ENCODE measurements around the gene NOL3. TPM values are rescaled to one million over a fixed set of nuclear protein-coding genes. Genes with fewer than 3 reads are reported as not detected.

The NOL3 gene
- total RNA-seq, 1 experiment from 2014 or later: 5.6 TPM

GRCh38 chr16:67179421-67180080 is 9.2 kb downstream of the NOL3 start:
- Histone ChIP-seq H3K4me2 (ENCODE audit: insufficient read depth, insufficient read length, low read length) (no peak overlapping the region), H3K4me1 (ENCODE audit: insufficient read depth, low read length) (peaks cover 2% of the 10 kb centered on the region; the same call in 1 of the 2 replicates), H3K79me2 (ENCODE audit: insufficient read depth, low read length) (no peaks in the 10 kb centered on the region), H3K79me1 (ENCODE audit: insufficient read depth, low read depth, low read length, poor library complexity, severe bottlenecking) (no peaks in the 10 kb centered on the region), H2BK5ac (ENCODE audit: insufficient read length, low read length) (no peak overlapping the region), H2AFZ (ENCODE audit: low read length) (no peak overlapping the region), H3K23me2 (ENCODE audit: insufficient read length, low read depth, low read length, poor library complexity, severe bottlenecking) (peaks cover 19% of the 10 kb centered on the region), H4K20me1 (ENCODE audit: control insufficient read depth, insufficient read depth, insufficient read length) (no peaks in the 10 kb centered on the region), H3K14ac (ENCODE audit: insufficient read depth, low read length) (no peak overlapping the region), H2BK20ac (ENCODE audit: low read depth, low read length, poor library complexity, severe bottlenecking) (no peak overlapping the region), H4K8ac (replicated peaks; ENCODE audit: insufficient read length, low read depth, low read length) (no peak overlapping the region), H3K23ac (ENCODE audit: insufficient read length, low read depth, low read length) (no peak overlapping the region), H2BK12ac (ENCODE audit: insufficient read length, low read depth, low read length) (no peak overlapping the region), H3K27me3 (ENCODE audit: insufficient read depth, low read length) (peaks cover 10% of the 10 kb centered on the region; the same call in 1 of the 2 replicates), H3K27ac (ENCODE audit: insufficient read length, low read depth, low read length) (no peak overlapping the region), H3T11ph (ENCODE audit: low read length) (no peak overlapping the region), H3K9ac (ENCODE audit: extremely low read depth, insufficient read length, low read length) (no peak overlapping the region), H3K4ac (ENCODE audit: low read depth, low read length) (no peak overlapping the region), H4K91ac (ENCODE audit: insufficient read length, low read depth, low read length) (no peak overlapping the region), H3K18ac (ENCODE audit: insufficient read length, low read depth, low read length) (no peak overlapping the region), H2BK120ac (ENCODE audit: low read depth, low read length, poor library complexity, severe bottlenecking) (no peak overlapping the region), H2AK5ac (ENCODE audit: insufficient read length, low read length) (no peak overlapping the region), H3K56ac (ENCODE audit: insufficient read length, low read depth, low read length) (no peak overlapping the region), H4K5ac (ENCODE audit: insufficient read length, low read depth, low read length) (no peak overlapping the region), H2BK15ac (ENCODE audit: low read depth, low read length) (no peak overlapping the region), H3K9me3 (ENCODE audit: control insufficient read depth, low read depth, low read length) (no peaks in the 10 kb centered on the region)
- peak; percentile 63 for DNase-seq
- Mint-ChIP-seq H3K4me1 (peaks cover 14 to 15% of the 10 kb centered on the region in 2 experiments), H3K36me3 (ENCODE audit: insufficient read depth in 1 of 3, low read depth in 3 of 3) (peaks cover 0 to 7% (median 4%) of the 10 kb centered on the region in 3 experiments; a peak in 2 of 7 replicates), H3K9me3 (no peaks in the 10 kb centered on the region), H3K4me3 (peak overlapping the region in 1 of 2 experiments; percentile 39; a peak in 2 of 5 replicates), H3K27ac (no peak overlapping the region), H3K27me3 (ENCODE audit: low read depth) (peaks cover 37% of the 10 kb centered on the region)
- WGBS (ENCODE audit: extremely low coverage, insufficient read length, low lambda C conversion rate): no CpG with 5 or more reads among the region's 13 CpGs
- peak; percentile 7; the same call in 1 of the 3 replicates for TF ChIP-seq CTCF (conservative IDR thresholded peaks at IDR 0.05)
